ENCODE measurements around the gene COG4.

- TF ChIP-seq POLR2A (IDR thresholded peaks at IDR 0.05) = no peak
- TF ChIP-seq CTCF (IDR thresholded peaks at IDR 0.05) = no peak
These were observed 85.5 kb downstream of the COG4 start for GRCh38 chr16:70437582-70438557.

Data from breast epithelium (tissue), 3 donors.